ENCODE measurements around the gene PTK7.
"Not testable (repeated sequence)": the region's sequence is repeated elsewhere in the genome, so short reads cannot be mapped to it uniquely, and the experiment has no call there.

- not testable (repeated sequence) for TF ChIP-seq EZH2 (IDR thresholded peaks at IDR 0.05; ENCODE audit: low read depth); CTCF (conservative IDR thresholded peaks at IDR 0.05)
These were observed 55.3 kb downstream of the PTK7 start for GRCh38 chr6:43131379-43131778.

Measured in PC-9 (cell line).